ENCODE measurements around the gene TCEA2.

Gene TCEA2

DNA sequence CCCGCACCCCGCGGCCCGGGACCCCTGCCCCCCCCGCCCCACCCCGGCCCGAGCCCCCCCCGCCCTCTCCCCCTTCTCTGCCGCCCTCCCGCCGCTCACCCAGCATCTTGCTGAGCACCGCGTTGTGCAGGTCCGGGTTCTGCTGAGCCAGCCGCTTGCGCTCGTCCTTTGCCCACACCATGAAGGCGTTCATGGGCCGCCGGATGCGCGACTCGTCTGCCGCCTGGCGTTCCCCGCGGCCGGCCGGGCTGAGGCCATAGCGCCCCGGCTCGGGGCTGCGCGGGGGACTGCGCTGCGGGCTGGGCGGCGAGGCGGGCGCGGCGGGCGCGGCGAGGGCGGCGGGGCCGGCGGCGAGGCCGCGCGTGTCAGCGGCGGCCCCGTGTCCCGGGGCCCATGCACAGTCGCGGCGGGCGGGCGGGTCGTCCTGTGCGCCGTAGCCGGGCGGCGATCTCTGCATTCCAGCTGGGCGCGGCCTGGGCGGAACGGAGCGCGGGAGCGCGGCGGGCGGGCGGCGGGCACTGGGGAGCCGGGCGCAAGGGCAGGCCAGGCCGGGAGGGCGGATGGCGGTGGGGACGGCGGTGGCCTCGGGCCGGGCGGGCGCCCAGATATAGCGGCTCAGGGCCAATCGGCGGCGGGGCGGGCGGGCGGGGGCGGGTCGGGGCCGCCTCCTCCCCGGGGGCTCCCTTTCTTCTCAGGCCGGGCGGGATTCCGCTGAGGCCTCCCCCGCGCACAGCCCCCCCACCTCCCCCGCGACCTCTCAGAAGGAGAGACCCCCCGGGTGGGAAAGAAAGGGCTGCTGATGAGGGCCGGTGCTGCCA, 13.7 kb upstream of the TCEA2 start, which contains the start of gene SOX18:
TSS of gene SOX18 (minus strand) at position 580 of the 818 bp plus-strand sequence. CDS start at position 457, 123 bp downstream.
- DNase-seq (ENCODE audit: low read depth): no peak

DNA sequence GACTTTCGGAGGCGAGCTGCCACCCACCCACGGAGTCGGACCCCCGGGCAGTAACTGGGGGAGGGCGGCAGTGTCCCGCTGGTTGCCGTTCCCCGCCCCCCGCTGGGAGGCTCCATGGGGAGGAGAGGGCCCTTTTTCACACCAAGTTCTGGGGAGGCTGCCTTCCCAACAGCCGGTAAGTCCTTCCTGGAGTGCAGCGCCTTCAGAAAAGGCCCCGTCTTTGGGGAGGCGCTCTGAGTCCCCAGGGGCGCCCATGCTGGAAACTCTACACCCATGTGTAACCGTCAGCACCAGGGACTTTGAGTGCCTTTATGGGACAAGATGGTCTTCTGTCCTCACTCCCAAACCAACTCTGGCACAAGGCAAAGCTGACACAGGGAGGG, 13.1 kb upstream of the TCEA2 start:
- no peak for DNase-seq (ENCODE audit: low read depth)

- DNase-seq (ENCODE audit: low read depth): no peak
Observed at GRCh38 chr20:64050261-64051032, 12.6 kb upstream of the TCEA2 start.

DNA sequence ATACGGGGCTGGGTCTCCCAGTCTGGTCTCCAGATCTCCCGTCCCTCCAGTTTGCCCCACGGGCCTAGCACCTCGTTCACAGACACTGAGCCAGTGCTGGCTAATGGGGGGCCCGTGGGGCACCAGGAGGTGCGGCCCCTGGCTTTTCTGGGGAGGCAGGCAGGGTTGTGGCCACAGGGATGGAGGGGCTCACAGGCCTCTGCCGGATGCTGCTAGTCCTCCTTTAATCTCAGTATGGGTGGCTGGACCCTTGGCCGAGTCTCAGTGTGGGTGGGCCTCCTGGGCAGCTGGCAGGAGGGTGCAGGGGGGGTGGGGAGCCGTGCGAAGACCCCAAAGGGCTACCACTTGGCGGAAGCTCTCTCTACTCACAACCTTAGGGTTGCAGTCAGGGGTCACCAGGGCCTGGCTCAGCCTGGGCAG, 12.0 kb upstream of the TCEA2 start:
- DNase-seq (ENCODE audit: low read depth): no peak

DNA sequence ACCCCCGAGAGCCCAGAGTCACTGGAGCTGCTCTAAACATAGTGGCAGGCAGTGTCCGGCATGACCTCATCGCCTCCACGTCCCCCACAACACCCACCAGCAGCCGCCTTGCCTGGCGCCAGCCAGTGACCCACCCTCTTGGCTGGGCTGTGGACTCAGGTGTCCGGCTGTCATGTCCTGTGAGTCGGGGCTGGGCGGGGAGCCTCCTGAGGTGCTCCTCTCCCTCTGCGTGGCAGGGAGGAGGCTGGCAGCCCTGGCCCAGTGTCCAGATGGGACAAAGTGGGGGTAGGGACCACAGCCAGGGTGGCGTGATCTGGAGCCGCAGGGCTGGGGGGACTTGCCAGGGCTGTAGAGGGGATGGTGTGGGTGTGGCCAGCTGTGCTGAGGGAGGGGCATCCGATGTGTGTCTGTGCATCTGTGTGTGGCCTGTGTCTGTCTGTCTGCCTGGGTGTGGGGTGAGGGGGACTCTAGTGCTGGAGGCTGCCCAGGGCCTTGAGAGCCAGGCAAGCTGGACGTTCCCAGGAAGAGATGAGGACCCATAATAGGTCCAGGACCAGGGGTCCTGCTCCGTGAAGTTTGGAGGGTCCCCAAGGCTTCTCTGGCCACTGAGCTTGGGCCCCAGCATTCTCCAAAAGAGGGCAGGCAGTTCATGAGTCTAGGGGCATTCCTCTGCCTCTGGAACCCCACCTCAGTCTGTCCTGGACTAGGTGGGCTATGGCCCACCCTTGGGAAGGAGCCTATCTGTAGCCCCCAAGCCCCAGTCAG, 11.3 kb upstream of the TCEA2 start:
- no peak for DNase-seq (ENCODE audit: low read depth)

GRCh38 chr20:64052326-64052722, 10.7 kb upstream of the TCEA2 start:
- no peak for DNase-seq (ENCODE audit: low read depth)

GRCh38 chr20:64052987-64053840, 9.8 kb upstream of the TCEA2 start:
- no peak for DNase-seq (ENCODE audit: low read depth)

DNA sequence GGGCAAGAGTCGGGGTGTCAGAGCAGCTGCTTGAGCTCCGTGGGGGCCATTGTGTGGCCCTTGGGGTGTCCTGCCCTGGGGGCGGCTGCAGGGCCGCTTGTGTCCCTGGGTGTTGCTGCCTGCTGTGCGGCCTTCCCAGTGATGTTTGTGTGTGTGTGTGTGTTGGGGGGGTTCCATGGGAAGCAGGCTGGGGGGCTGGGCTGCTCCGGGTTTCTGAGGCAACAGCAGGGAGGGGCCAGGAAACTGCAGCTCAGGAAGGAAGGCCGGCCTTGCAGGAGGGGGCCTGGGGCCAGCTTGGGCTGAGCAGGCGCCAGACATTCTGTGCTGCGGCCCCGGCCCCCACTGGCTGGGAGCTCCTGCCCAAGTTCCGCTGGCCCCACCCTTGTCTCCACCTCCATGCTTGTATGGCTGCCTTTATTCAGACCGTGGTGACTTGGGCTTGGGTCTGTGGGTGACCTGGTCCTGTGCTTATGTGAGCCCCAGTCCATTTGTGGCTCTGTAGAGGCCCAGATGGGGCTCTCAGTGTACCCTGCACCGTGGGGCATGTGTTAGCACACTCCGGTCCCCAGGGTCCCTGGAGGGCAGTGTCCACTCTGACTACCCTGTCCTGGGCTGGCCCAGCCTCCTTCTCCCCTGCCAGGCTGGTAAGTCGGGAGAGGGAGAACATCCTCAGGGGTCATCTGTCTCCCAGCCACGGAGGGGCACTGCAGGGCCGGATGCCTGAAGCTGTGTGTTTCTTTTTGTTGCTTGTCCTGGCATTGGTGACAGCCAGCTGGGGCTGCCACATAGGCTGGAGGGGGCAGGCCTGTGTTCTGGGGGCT, 8.9 kb upstream of the TCEA2 start:
- DNase-seq (ENCODE audit: low read depth): no peak

DNA sequence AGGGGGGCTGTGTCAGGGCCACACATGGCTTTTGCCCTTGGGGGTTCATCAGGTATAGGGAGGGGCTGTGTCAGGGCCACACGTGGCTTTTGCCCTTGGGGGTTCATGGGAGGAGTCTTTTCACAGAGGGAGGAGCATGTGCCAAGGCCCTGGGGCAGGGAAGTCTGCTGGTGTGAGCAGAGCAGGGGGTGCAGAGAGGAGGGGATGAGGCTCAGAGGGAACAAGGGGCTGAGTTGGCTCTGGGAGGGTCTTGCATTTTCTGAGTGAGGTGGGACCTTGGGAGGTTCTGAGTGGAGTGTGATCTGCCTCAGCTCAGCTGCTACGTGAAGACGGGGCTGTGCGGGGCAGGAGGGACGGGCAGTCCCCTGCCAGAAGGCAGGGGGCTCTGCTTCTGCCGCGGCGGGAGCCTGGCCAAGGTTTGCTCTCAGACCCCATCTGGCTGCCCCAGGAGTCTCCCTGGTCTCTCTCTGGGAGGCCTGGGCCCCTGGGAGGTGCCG, 7.6 kb upstream of the TCEA2 start:
- DNase-seq (ENCODE audit: low read depth): no peak

GRCh38 chr20:64055893-64056638, 6.9 kb upstream of the TCEA2 start:
- no peak for DNase-seq (ENCODE audit: low read depth)

- DNase-seq (ENCODE audit: low read depth): no peak
Observed at GRCh38 chr20:64056639-64056888, 6.4 kb upstream of the TCEA2 start.

DNA sequence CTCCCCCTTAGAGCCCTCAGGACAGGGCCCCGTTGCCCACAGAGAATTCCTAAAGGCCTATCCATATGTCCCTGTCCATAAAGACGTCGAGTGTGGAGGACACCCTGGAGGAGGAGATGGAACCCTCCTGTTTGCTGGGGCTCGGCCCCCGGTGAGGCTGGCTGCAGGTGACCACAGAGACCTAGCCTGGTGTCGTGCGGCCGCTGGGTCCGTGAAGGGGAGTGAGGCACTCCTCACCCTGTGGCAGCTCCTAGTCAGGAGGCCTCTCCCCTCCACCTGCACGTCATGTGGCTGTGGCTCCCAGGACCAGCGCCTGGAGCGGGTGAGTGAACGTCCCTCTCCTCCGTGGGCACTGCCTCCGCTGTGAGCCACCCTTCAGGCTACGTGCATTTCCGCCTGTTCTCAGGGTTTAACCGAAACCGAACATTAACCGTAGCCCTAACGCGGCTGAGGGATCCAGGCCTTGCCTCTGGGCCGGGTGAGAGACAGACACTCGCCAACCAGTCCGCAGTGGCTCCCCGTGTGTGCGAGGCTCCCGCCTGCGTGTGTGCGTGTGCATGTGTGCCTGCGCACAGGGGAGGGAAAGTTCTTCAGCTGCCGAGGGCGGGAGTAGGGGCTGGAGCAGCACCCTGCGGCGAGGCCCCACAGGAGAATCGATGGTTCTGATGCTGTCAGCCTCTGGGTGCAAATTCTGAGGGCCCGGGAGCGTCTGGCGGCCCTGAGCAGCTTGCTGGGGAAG, 5.9 kb upstream of the TCEA2 start:
- DNase-seq (ENCODE audit: low read depth): no peak

DNA sequence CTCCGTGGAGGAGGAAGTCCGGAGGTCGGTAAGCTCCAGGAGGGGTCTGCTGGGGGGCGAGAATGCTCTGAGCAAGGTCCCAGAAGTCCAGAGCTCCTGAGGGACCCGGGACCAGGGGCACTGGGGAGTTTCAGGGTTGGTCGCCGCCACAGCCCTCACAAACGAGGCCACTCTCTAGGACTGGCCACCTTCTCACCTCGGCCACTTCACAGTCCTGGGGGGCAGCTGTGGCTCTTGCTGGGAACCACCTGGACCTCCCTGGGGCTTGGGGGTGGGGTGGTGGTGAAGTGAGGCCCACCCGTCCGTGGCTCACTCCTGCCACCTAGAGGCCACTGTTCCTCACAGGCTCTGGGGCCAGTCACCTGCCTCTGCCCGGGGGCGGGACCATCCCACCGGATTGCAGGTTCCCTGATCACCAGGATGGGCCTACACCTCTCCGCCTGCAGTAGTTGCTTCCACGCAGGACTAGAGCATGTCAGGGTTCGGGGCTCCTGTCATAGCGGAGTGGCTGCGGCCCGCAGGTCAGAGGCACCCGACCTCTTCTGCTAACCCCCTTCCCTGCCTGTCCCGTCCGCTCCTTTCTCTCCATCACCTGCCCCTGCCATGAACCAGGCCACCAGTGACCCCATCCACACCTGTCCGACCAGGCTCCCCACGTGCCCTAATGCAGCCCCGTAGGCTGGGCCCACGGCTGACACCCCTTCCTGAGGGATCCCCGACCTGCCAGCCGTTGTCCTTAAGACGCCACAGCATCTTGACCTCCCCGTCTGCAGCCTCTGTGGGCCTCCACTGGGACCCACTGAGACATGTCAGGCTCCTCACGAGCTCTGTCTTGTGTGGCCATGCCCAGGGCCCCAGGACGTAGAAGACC, 5.1 kb upstream of the TCEA2 start:
- DNase-seq (ENCODE audit: low read depth): no peak

- DNase-seq (ENCODE audit: low read depth): no peak
Observed at GRCh38 chr20:64058536-64058935, 4.5 kb upstream of the TCEA2 start.

DNA sequence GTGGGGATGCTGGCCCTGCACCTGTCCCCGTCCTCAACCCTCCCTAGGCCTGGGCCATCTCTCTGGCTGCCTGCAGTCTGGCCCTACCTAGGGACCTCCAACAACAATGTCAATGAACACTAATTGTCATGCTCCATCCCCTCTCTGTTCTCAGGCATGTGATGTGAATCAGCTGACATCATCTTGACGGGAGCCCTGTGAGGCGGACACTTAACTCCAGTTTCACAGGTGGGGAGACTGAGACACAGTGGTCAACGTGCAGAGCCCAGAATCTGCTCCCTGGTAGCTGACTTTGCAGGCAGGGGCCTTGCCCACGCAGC, 762 bp upstream of the TCEA2 start:
- DNase-seq (ENCODE audit: low read depth): no peak

DNA sequence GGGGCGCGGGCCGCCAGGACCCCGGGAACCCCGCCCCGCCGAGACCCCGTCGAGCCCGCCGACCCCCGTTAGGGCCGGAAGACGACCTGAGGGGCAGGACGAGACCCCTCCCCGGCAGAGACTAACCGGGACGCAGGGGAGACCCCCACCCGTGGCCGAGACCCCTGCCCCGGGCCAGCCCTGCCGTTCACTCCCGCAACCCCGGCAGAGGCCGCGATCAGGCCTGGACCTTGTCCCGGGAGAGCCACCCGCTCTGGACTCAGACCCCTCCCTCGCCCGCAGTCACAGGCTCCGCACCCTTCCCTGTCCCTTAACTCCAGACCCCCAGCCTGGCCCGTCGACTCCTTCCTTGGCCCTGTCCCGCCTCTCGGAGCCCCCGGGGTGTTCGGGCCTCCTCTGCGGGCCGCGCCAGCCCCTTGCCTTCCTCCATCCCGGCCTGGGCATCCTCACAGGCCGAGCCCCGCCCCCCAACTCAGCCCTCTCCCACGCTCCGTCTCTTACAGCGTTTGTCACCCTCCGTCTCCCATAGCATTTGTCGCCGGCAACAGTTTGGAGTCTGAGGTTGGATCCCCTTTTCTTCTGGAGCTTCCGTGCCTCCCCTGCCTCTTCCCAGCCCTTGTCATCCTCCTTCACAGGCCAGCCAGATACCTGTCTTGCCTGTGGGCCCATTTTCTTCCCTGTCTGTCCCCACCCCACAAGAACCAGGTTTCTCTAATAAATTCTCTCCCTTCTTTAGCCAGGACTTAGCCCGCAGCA, 569 bp downstream of the TCEA2 start:
- no peak for DNase-seq (ENCODE audit: low read depth)

- no peak for DNase-seq (ENCODE audit: low read depth)
Observed at GRCh38 chr20:64064145-64064698, 1.2 kb downstream of the TCEA2 start.

Data from HS-5 (cell line).